ENCODE data around the gene HTT.

HTT gene

GRCh38 chr4:3243136-3243780, 168.8 kb downstream of the HTT start:
- DNase-seq (ENCODE audit: extremely low read depth, insufficient read length) = no peak
- no peak for TF ChIP-seq CTCF (IDR thresholded peaks at IDR 0.05; ENCODE audit: insufficient read depth, low read length, poor library complexity, severe bottlenecking)
- Histone ChIP-seq H3K4me3 (replicated peaks; ENCODE audit: low read depth, low read length) (no peak overlapping the region), H3K27me3 (replicated peaks; ENCODE audit: control insufficient read depth, insufficient read depth, low read length) (no peaks in the 10 kb centered on the region), H3K36me3 (ENCODE audit: control insufficient read depth, insufficient read depth, low read length) (peaks cover 25% of the 10 kb centered on the region)

- no peak for TF ChIP-seq CTCF (IDR thresholded peaks at IDR 0.05; ENCODE audit: insufficient read depth, low read length, poor library complexity, severe bottlenecking)
Measured at GRCh38 chr4:3244002-3244401, 169.5 kb downstream of the HTT start.

GRCh38 chr4:3244747-3245146, 170.3 kb downstream of the HTT start:
- H3K36me3 ChIP-seq (ENCODE audit: control insufficient read depth, insufficient read depth, low read length) = peaks cover 14% of the 10 kb centered on the region
- no peaks in the 10 kb centered on the region for H3K27me3 ChIP-seq (replicated peaks; ENCODE audit: control insufficient read depth, insufficient read depth, low read length)
- no peak for TF ChIP-seq CTCF (IDR thresholded peaks at IDR 0.05; ENCODE audit: insufficient read depth, low read length, poor library complexity, severe bottlenecking)
- H3K4me3 ChIP-seq (replicated peaks; ENCODE audit: low read depth, low read length) = no peak overlapping the region
- no peak for DNase-seq (ENCODE audit: extremely low read depth, insufficient read length)

More at GRCh38 chr4:3244002-3244401, 169.5 kb downstream of the HTT start:
- no peak for DNase-seq (ENCODE audit: extremely low read depth, insufficient read length)
- Histone ChIP-seq H3K27me3 (replicated peaks; ENCODE audit: control insufficient read depth, insufficient read depth, low read length) (no peaks in the 10 kb centered on the region), H3K4me3 (replicated peaks; ENCODE audit: low read depth, low read length) (no peak overlapping the region), H3K36me3 (ENCODE audit: control insufficient read depth, insufficient read depth, low read length) (peaks cover 22% of the 10 kb centered on the region)

- peaks cover 8% of the 10 kb centered on the region for H3K36me3 ChIP-seq (ENCODE audit: control insufficient read depth, insufficient read depth, low read length)
- no peak for TF ChIP-seq CTCF (IDR thresholded peaks at IDR 0.05; ENCODE audit: insufficient read depth, low read length, poor library complexity, severe bottlenecking)
- no peak for DNase-seq (ENCODE audit: extremely low read depth, insufficient read length)
- no peak overlapping the region for H3K4me3 ChIP-seq (replicated peaks; ENCODE audit: low read depth, low read length)
- H3K27me3 ChIP-seq (replicated peaks; ENCODE audit: control insufficient read depth, insufficient read depth, low read length) = no peaks in the 10 kb centered on the region
Measured at GRCh38 chr4:3245676-3246075, 171.2 kb downstream of the HTT start.

DNA sequence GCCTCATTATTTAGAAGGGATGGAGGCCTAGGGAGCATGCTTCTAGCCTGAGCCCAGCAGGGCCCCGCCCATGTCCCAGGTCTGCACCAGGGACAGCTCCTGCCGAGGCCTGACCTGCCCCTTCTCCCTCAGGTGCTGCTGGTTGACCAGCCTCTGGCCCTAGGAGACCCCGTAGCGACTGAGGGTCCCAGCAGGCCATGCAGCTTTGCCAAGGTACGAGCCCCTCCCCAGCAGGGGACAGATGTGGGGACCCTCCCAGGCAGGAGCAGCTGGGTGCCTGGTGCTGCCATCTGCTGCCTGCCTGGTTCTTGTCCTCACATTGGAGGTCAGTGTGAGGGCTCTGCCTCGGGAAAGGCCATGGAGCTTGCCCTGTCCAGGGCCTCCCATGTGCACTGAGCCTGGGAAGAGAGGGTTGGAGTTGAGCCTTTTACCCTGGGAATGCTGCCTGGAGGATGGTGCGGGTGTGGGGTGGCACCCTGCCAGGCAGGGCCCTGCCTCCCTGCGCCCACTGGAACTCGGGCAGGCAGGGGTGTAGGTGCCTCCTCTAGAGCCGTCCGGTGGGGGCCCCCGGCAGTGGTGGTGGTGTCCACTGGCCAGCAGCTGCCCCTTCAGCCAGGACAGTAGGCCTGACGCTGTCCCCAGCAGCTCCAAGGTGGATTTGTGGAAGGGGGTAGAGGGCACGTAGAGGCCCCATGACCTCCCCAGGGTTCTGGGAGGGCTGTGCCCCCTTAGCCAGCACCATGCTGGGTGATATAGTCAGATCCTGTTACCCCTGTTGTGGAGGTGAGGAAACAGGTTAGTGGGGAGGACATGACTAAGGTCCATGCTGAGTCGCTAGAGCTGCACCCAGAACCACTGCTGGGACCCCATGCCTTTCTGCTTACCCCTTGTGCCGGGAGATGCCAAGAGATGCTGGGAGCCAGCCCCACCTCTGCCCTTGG, 172.2 kb downstream of the HTT start:
- TF ChIP-seq CTCF (IDR thresholded peaks at IDR 0.05; ENCODE audit: insufficient read depth, low read length, poor library complexity, severe bottlenecking) = no peak

More for the DNA sequence above, 172.2 kb downstream of the HTT start:
- Histone ChIP-seq H3K27me3 (replicated peaks; ENCODE audit: control insufficient read depth, insufficient read depth, low read length) (no peaks in the 10 kb centered on the region), H3K4me3 (replicated peaks; ENCODE audit: low read depth, low read length) (no peak overlapping the region), H3K36me3 (ENCODE audit: control insufficient read depth, insufficient read depth, low read length) (peaks cover 6% of the 10 kb centered on the region)
- no peak for DNase-seq (ENCODE audit: extremely low read depth, insufficient read length)
